Vagina (tissue), 2 donors: Measurements from ENCODE around the gene GABRB3.

Experiments used
- CTCF ChIP-seq, 3 experiments: fragments of 450-650 bp in 2 of 3; fragments of 200-600 bp in 1 of 3; sonication (generic) in 1 of 3; IDR thresholded peaks; one replicate each; pipeline ENCODE4 v1.5.1; 2017 to 2019; ENCODE audit warnings: antibody characterized with exemption in 3 of 3, mild to moderate bottlenecking in 2 of 3, moderate library complexity in 2 of 3
- POLR2A ChIP-seq, 2 donors: fragments of 450-650 bp; IDR thresholded peaks; one replicate each; pipeline ENCODE4 v1.6.1; 2017; ENCODE audit warnings: antibody characterized with exemption in 2 of 2, mild to moderate bottlenecking in 2 of 2, moderate library complexity in 2 of 2
- POLR2AphosphoS5 ChIP-seq, 2 donors: sonication (generic); formaldehyde crosslinking; IDR thresholded peaks; one replicate each; pipeline ENCODE4 v1.9.0; 2017; ENCODE audit warnings: antibody characterized with exemption in 2 of 2, mild to moderate bottlenecking in 2 of 2, low read depth in 1 of 2; ENCODE audit not compliant: insufficient read depth in 1 of 2

GRCh38 chr15:26521130-26521529, 251.7 kb downstream of the GABRB3 start:
- TF ChIP-seq CTCF (IDR thresholded peaks at IDR 0.05) (no peak), POLR2A (IDR thresholded peaks at IDR 0.05) (no peak), POLR2AphosphoS5 (IDR thresholded peaks at IDR 0.05; ENCODE audit: insufficient read depth in 1 of 2, low read depth in 1 of 2) (no peak)
